NCI-H1436 (cell line): ENCODE measurements around the gene APOL3.
"Not testable (repeated sequence)": the region's sequence is repeated elsewhere in the genome, so short reads cannot be mapped to it uniquely, and the experiment has no call there.

Source experiments
- DNase-seq: peaks from one replicate; lab custom pipeline; 2025; lab: John Stamatoyannopoulos, UW

Gene APOL3

DNA sequence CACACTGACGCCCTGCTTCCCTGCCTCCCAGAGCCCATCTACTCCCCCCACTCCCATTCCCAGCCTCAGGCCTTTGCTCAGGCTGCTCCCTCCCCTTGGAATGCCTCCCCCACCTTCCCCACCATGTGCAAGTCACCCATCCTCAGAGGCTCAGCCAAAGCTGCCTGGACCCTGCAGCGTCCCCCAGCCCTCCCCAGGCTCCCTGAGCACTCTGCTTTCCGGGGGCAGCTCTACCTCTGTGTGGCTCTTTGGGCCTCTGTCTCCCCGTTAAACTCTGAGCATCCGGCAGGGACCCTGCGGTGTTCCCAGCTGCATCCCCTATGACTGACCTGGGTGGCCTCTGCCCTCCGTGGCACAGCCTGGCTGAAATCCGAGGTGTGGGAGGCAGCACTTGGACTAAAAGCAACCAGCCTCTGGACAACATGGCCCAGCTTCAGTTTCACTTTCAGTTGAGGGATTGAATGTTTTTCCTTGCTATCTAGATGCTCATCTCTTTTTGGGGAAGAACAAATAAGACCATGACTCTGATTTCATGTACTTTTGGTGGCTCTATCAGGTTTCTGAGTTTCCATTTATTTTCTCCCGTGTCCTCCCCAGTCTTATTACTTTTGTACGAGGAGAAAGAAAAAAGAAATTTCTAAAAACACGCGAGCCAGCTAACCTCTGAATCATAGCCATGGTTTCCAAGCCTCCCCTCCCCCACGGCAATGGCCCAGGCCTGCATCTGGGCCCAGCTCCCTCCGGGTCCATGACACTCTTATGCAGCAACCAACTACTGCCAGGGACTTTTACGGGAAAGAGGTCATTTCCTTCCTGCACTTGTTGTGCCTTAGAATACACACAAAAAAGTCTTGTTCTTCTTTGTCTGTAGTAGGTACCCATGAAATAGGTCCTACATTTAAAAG lies 3.8 kb downstream of the APOL3 start:
- no peak for DNase-seq

- DNase-seq = no peak
Measured at GRCh38 chr22:36156119-36156514, 4.4 kb downstream of the APOL3 start.

DNA sequence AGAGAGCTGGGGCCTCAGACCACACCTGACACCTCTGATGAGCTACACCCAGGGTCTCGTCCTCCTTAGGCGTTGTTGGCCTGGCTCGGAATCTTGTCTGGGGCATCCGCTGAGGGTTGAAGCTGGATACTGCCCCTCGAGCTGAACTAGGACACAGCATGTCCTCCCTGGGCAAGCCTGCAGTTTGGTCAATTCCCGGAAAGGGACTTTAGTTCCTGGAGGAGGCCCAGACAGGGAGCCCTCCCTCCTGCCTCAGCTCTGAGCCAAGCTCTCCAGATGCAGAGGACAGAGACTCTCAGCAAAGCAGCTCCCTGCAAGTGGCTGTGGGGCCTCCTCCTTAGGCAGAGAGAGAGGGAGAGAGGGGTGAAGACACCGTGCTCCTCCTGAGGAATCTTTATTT lies 4.9 kb downstream of the APOL3 start:
- no peak for DNase-seq

GRCh38 chr22:36154423-36154945 lies 6.1 kb downstream of the APOL3 start:
- DNase-seq = no peak

- DNase-seq = no peak
Measured at GRCh38 chr22:36153501-36154422, 6.8 kb downstream of the APOL3 start.

DNA sequence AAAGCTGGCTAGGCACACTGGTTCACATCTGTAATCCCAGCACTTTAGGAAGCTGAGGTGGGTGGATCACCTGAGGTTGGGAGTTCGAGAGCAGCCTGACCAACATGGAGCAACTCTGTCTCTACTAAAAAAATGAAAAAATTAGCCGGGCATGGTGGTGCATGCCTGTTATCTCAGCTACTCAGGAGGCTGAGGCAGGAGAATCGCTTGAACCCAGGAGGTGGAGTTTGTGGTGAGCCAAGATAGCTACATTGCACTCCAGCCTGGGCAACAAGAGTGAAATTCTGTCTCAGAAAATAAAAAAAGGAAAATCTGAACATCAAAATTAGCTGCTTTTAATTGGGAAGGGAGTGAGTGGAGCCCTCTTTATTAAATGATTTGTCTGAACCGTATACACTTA lies 7.7 kb downstream of the APOL3 start:
- DNase-seq = not testable (repeated sequence)

DNA sequence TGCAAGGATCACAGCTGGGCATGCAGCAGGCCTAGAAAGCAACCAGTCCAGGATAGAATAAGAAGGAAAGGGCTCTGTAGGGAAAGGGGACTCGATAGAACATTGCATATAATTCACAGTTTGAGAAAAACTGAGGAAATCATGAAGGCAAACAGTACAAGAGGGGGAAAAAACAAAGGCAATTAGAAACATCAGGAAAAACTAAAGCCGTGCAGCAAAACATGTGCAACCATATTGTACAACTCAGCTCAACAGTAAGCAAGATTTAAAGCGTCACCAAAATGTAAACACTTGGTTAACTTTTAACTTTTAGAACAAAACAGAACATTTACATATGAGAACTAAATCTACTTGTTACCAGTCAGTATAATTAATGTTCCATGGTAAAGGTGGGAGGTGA lies 8.5 kb downstream of the APOL3 start:
- DNase-seq = no peak

DNA sequence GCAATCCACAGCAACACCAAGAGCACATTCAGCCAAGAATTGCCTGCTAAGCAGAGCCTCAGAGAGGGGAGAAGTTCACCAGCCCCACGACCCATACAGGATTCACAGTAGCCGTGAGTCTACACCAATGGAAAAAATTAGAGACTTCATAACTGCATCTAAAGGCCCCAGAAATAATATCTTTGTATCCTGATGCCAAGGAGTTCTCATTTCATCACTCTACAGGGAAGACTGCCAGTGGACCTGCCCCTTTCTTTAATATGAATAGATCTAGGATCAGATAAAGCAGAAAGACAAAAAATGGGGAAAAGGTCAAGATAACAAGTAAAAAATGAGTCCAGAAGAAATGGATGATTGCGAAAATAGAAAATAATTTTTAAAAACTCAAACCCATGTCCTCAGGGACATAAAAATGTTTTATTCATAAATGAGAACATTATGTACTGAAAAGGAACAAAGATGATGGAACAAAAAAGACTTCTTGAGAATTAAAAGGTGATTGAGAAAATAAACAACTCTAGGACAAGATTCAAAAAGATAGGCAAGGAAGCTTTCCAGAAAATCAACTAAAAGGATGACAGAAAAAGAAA lies 9.5 kb downstream of the APOL3 start:
- no peak for DNase-seq

DNA sequence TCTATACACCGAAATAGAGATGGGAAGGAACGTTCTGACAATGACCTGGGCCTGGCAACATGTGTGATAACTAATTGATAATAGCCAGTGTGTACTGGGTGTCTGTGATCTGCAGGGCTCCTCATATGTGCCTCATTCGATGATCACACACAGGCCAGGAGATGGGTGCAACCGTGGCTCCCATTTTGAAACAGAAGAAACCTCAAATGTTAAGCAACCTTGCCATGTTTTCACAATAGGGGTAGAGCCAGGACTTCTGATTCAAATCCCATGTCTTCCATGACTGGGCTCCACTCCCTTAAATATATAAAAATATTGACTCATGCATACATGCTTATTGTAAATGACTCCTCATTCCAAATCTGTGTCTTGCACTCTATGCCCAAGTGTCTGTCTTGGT lies 11.1 kb downstream of the APOL3 start:
- no peak for DNase-seq

DNA sequence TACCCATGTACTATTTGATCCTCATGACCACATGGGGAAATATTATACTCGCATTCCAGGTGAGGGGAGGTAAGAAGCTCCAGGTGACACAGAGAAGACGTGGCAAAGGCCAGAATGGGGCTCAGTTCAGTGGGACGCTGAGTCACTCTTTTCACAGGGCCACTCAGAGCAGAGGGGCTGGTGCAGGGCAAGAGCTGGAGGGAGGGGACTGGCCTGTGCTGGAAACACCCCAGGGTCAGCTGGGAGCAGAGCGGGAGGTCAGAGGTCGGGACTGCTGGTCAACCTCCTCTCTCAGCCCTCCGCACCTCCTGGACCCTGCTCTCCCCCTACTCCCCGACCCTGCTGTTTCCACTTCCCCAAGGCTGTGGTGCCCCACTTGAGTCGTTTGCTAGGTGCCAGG lies 12.1 kb downstream of the APOL3 start:
- no peak for DNase-seq

GRCh38 chr22:36147196-36147791 lies 13.3 kb downstream of the APOL3 start:
- DNase-seq = no peak

DNA sequence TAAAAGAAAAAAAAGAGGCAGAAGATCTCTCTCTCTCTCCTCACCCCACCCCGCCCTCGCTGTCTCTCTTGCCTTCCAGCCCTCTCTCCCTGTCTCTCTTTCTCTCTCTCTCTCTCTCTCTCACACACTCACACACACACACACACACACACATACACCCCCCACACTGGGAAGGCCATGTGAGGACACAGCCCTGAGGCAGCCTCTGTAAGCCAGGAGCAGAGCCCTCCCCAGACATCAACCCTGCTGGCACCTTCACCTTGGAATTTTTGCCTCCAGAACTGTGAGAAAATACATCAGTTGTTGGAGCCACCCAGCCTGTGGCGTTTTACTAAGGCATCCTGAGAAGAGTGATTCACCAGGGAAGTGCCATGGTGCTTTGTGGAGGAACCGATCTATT lies 14.7 kb downstream of the APOL3 start:
- DNase-seq = no peak

DNA sequence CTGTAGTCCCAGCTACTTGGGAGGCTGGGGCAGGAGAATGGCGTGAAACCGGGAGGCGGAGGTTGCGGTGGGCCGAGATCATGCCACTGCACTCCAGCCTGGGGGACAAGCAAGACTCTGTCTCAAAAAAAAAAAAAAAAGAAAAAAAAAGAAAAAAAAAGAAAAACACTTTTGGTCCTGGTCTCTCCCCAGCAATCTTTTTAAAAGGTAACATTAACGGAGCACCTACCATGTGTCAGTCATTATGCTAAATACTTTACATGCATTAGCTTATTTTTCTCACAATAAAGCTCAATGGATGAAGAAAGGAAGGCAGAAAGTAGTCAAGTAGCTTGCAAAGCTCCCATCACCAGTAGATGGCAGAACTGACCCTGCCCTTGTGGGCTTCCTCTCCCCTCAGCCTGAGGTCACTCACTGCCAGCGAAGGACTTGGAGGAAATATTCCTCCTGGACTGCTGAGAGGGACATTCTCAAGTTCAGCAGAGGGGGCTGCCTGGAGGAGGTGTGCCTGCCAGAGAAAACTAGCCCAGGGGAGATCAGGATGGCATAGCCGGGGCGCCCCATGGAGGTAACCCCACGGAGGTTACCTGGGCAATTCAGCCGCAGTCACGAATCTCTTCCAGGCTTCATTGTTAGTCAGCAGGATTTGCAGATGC lies 15.5 kb downstream of the APOL3 start:
- DNase-seq = peak; percentile 34

- DNase-seq = no peak
Measured at GRCh38 chr22:36143956-36144355, 16.6 kb downstream of the APOL3 start.

DNA sequence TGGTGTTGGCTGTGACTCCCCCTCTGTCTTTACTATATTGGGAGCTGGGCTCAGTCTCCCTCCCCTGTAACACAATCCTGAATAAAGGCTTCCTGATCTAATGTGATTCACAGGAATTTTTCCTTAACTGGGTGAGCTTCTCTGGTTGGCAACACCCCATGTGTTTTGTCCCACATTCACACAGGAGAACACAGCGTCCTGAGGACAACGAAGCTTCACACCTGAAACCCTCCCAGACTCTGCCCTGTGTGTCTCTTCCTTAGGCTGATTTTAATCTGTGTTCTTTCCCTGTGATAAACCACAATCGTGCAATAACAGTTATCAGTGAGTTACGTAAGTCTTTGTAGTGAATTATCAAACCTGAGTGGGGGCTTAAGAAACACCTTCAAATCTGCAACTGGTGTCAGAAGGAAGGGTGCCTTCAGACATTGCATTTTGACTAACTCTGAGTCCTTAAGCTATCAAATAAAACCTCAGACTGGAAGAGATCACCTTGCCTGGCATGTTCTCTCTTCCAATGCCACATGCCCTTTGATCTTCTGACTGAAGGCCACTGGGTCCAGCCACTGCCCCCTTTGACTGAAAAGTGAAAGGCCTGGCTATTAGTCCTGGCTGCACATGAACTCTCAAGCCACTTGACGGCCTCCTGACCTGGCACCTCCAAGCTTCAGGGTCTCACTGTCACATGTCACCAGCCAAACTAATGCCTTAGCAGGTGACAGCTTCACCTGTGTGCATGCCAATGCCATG lies 17.3 kb downstream of the APOL3 start:
- no peak for DNase-seq

DNA sequence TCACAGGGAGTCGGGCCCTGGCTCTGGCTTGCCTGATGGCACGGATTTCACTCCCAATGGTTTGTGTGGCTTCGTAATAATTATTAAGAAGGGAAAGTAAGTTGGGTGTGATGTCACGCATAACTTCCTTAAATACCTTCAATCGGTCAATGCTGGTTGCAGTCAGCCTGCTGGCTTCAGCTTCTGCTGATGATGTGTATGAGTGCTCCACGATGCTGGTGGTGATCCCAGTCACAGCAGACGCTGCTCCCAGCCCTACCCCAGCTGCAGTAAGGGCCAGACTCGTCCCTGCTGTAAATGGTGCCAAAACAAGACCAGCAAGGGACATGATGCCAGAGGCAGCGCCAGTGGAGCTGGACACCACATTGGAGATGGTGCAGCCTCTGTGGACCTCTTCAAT lies 19.1 kb downstream of the APOL3 start:
- no peak for DNase-seq

- not testable (repeated sequence) for DNase-seq
Measured at GRCh38 chr22:36138709-36139108, 21.8 kb downstream of the APOL3 start.

DNA sequence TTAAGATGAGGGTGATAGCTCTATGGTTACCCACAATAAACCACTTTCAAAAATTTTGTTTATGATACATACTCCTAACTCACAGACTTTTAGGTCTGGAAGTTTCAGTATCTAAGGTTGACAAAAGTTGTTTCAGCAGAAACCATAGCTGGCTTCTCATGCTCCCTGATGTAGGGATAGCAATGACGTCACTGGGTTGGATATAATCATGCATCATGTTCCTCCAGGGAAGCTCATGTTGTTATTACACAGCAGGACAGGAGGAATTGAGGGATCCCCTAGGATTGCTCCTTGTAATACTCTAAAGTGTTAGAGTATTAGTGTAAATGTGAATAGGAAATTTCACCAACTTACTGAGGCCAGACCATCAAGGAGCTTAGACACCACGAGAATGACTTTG lies 23.6 kb downstream of the APOL3 start:
- no peak for DNase-seq

DNA sequence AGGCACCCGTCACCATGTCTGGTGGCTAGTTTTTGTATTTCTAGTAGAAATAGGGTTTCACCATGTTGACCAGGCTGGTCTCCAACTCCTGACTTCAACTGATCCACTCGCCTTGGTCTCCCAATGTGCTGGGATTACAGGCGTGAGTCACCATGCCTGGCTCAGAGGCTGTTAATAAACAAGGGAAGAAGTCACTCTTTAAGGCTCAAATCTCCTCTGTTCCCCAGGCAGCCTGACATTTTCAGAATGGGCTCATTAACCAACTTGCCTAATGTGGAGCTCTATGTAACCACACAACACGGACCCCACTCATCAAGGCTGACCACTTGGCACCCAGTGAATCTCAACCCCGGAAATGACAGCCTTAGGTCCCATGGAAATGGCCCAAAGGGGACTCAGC lies 24.1 kb downstream of the APOL3 start:
- no peak for DNase-seq

DNA sequence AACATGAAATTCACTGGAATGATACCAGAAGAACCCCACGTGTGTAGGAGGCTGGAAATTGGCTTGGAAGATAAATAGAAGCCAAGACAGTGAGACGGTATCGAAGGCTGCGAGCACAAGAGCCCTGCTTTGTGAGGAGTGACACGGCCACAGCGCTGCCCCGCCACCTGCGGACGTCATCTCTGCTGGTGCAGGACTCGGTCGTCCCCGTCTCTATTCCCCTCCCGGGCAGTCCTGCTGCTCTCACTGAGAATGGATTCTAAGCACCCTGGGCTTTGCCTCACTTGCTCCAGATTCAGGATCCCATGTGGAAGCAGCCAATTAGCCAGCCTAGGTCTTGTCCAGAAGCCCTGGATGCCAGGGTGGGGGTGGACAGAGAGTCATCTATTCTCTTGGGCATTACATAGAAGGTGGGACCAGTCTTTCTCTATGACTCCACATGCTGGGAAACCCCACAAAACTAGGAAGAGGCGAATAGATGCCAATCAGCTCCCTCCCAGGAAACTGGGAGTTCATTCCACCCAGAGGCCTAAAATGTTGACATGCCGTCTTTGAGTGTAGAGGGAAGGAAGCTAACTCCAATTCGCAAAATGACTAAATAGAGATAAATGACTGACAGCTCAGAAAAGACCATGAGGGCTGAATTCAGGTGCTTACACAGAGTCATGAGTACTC lies 25.1 kb downstream of the APOL3 start:
- no peak for DNase-seq
